SK-N-SH treated with all-trans-retinoic acid at 6 μM for 48 hours (cell line): ENCODE measurements around the gene UNC13C.

Source experiments
- BACH2 ChIP-seq: fragments of 250-450 bp; sonication (Bioruptor Pico); IDR thresholded peaks from 2 replicates; pipeline ENCODE4 v1.9.0; 2021; ENCODE audit warnings: mild to moderate bottlenecking, borderline replicate concordance
- RARB ChIP-seq: fragments of 250-450 bp; sonication (Bioruptor Pico); IDR thresholded peaks from 2 replicates; pipeline ENCODE4 v1.8.0; 2021; ENCODE audit warnings: mild to moderate bottlenecking, moderate library complexity
- ZC3H10 ChIP-seq: fragments of 250-450 bp; sonication (Bioruptor Pico); IDR thresholded peaks from 2 replicates; pipeline ENCODE4 v1.5.1; 2021; ENCODE audit warnings: mild to moderate bottlenecking, moderate library complexity
- ZNF70 ChIP-seq: fragments of 450-650 bp; formaldehyde crosslinking; IDR thresholded peaks from 2 replicates; pipeline ENCODE4 v1.5.0; 2020; ENCODE audit warnings: mild to moderate bottlenecking, moderate library complexity

GRCh38 chr15:54026891-54027290 is 48.6 kb downstream of the UNC13C start:
- no peak for TF ChIP-seq ZC3H10
- TF ChIP-seq ZNF70 (CRISPR knock-in tag), result no peak
- no peak for TF ChIP-seq BACH2
- TF ChIP-seq RARB (CRISPR knock-in tag), result no peak
